Measurements from ENCODE around the gene MTMR12. TPM values are rescaled to one million over a fixed set of nuclear protein-coding genes. Genes with fewer than 3 reads are reported as not detected.
A peak's percentile ranks its signal among the peaks of the same experiment; 100 is the strongest.

The MTMR12 gene
- total and polyA plus RNA-seq, 10 donors = 6.8 to 42.2 (median 27.9) TPM

DNA sequence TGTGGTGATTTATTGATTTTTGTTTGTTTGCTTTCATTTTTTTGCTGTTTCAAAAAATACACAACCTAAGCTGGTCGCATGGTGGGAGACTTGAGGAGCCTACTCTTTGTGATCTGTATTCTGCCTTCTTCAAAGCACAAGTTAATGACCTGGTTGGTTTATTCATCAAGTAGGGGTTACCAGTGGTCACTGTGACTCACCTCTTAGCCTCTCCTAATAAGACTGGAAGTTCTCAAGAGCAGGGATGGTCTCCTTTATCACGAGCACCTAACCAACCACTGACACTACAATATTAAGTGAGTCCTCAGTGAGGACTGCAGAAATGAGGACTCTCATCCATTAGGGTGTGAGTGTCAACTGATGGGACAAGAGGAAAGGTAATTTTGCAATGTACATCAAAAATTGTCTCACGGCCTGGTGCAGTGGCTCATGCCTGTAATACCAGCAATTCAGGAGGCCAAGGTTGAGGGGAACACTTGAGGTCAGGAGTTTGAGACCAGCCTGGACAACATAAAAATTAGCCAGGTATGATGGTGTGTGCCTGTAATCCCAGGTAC lies 13.6 kb upstream of the MTMR12 start:
- intact Hi-C loops (cut with DNase I; ENCODE audit: low total_unique reads) = no loop called here

DNA sequence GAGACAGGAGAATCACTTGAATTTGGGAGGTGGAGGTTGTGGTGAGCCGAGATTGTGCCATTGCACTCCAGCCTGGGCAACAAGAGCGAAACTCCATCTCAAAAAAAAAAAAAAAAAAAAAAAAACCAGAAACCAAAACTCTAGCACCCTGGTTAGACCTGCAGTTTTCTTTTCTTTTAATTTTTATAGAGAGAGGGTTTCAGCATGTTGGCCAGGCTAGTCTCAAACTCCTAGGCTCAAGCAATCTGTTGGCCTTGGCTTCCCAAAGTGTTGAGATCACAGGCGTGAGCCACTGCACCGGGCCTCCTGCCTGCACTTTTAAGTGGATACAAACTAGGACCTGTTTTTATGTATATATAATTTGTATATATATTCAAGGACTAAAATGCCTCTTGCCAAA lies 12.9 kb upstream of the MTMR12 start:
- intact Hi-C loops (cut with DNase I; ENCODE audit: low total_unique reads) = no loop called here

More for the DNA sequence above, 13.6 kb upstream of the MTMR12 start:
- no peak overlapping the region for H3K27ac ChIP-seq
- WGBS, 5 donors = 91 to 97% (median 94%) methylated on average over 3 of the region's 3 CpGs
- peaks cover 0 to 12% (median 0%) of the 10 kb centered on the region in 6 donors for H3K4me1 ChIP-seq
- H3K9me3 ChIP-seq = peaks cover 0 to 26% (median 20%) of the 10 kb centered on the region in 8 donors
- no peaks in the 10 kb centered on the region for H3K27me3 ChIP-seq (replicated peaks in 1 of 7)
- TF ChIP-seq POLR2AphosphoS5 (IDR thresholded peaks at IDR 0.05) = no peak
- TF ChIP-seq, protein P1, sequence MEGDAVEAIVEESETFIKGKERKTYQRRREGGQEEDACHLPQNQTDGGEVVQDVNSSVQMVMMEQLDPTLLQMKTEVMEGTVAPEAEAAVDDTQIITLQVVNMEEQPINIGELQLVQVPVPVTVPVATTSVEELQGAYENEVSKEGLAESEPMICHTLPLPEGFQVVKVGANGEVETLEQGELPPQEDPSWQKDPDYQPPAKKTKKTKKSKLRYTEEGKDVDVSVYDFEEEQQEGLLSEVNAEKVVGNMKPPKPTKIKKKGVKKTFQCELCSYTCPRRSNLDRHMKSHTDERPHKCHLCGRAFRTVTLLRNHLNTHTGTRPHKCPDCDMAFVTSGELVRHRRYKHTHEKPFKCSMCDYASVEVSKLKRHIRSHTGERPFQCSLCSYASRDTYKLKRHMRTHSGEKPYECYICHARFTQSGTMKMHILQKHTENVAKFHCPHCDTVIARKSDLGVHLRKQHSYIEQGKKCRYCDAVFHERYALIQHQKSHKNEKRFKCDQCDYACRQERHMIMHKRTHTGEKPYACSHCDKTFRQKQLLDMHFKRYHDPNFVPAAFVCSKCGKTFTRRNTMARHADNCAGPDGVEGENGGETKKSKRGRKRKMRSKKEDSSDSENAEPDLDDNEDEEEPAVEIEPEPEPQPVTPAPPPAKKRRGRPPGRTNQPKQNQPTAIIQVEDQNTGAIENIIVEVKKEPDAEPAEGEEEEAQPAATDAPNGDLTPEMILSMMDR (IDR thresholded peaks at IDR 0.05 in 8 of 11, conservative IDR thresholded peaks at IDR 0.05 in 3 of 11) = no peak
- TF ChIP-seq POLR2A (IDR thresholded peaks at IDR 0.05) = no peak
- H3K36me3 ChIP-seq = no peaks in the 10 kb centered on the region
- no peak overlapping the region for H3K4me3 ChIP-seq
- DNase-seq = no peak

DNA sequence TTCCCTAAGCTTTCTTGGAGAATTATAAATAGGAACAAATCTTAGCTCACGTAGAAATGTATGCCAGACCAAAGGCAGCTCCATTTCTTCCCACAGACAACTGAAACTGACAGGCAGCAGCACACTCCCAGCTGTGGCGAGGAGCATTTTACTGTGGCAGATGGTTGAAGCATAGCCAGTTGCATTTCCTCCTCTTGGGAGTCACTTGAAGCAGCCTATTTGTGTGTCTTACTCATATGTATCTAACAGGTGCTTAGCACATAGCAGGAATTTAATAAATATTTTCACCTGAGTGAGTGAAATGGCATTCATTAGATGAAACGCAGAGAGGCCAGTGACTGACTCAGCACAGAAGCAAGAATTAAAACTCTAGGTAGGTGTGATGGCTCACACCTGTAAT lies 12.3 kb upstream of the MTMR12 start:
- intact Hi-C loops (cut with DNase I; ENCODE audit: low total_unique reads) = no loop called here
- peaks cover 0 to 31% (median 25%) of the 10 kb centered on the region in 8 donors for H3K9me3 ChIP-seq
- H3K4me1 ChIP-seq = peaks cover 0 to 12% (median 0%) of the 10 kb centered on the region in 6 donors
- no peaks in the 10 kb centered on the region for H3K36me3 ChIP-seq
- no peak for DNase-seq
- H3K27me3 ChIP-seq (replicated peaks in 1 of 7) = no peaks in the 10 kb centered on the region
- TF ChIP-seq POLR2AphosphoS5 (IDR thresholded peaks at IDR 0.05) = no peak
- TF ChIP-seq POLR2A (IDR thresholded peaks at IDR 0.05) = no peak
- TF ChIP-seq, protein P1 (IDR thresholded peaks at IDR 0.05 in 8 of 11, conservative IDR thresholded peaks at IDR 0.05 in 3 of 11) = no peak
- H3K4me3 ChIP-seq = no peak overlapping the region
- H3K27ac ChIP-seq = peak overlapping the region in 2 of 8 donors; percentile 25 to 41
- WGBS, 5 donors = 53 to 71% (median 63%) methylated on average over 3 of the region's 3 CpGs

More for the DNA sequence above, 12.9 kb upstream of the MTMR12 start:
- H3K36me3 ChIP-seq = no peaks in the 10 kb centered on the region
- DNase-seq = no peak
- 91 to 97% (median 93%) methylated on average over 3 to 4 of the region's 4 CpGs for WGBS, 5 donors
- H3K4me3 ChIP-seq = no peak overlapping the region
- H3K9me3 ChIP-seq = peaks cover 0 to 31% (median 25%) of the 10 kb centered on the region in 8 donors
- TF ChIP-seq POLR2AphosphoS5 (IDR thresholded peaks at IDR 0.05) = no peak
- TF ChIP-seq POLR2A (IDR thresholded peaks at IDR 0.05) = no peak
- TF ChIP-seq, protein P1 (IDR thresholded peaks at IDR 0.05 in 8 of 11, conservative IDR thresholded peaks at IDR 0.05 in 3 of 11) = no peak
- no peak overlapping the region for H3K27ac ChIP-seq
- H3K4me1 ChIP-seq = peaks cover 0 to 12% (median 0%) of the 10 kb centered on the region in 6 donors
- H3K27me3 ChIP-seq (replicated peaks in 1 of 7) = no peaks in the 10 kb centered on the region

DNA sequence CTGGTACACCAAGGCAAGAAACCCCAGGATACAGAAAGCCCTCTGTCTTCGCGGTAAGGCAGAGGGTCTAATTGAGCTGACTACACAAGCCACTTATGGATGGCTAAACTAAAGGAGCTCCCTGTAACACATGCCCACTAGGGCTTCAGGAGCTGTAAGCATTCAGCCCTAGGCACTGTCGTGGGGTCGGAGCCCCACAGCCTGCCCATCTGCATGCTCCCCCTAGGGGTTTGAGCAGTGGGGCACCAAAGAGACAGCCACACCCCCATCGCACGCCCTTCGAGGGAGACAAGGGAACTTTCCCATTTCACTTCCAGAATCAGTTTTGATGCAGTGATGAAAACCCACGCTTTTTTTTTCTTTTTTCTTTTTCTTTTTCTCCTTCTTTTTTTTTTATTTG lies 11.0 kb upstream of the MTMR12 start:
- Histone ChIP-seq H3K4me1 (peaks cover 0 to 6% (median 0%) of the 10 kb centered on the region in 6 donors), H3K27ac (no peak overlapping the region), H3K27me3 (replicated peaks in 1 of 7) (no peaks in the 10 kb centered on the region), H3K4me3 (no peak overlapping the region), H3K36me3 (no peaks in the 10 kb centered on the region), H3K9me3 (peaks cover 0 to 31% (median 25%) of the 10 kb centered on the region in 8 donors)
- 78 to 92% (median 82%) methylated on average over 8 of the region's 8 CpGs for WGBS, 5 donors
- intact Hi-C loops (cut with DNase I; ENCODE audit: low total_unique reads) = no loop called here
- no peak for DNase-seq
- TF ChIP-seq, protein P1 (IDR thresholded peaks at IDR 0.05 in 8 of 11, conservative IDR thresholded peaks at IDR 0.05 in 3 of 11) = no peak
- no peak for TF ChIP-seq POLR2AphosphoS5 (IDR thresholded peaks at IDR 0.05)
- no peak for TF ChIP-seq POLR2A (IDR thresholded peaks at IDR 0.05)
